HG03558 (cell line): ENCODE results near the gene PPAN.

Experiments used
- ATAC-seq: cut with Tn5 transposase; IDR thresholded peaks from one replicate; pipeline ENCODE4 v1.9.1; 2021; ENCODE audit warnings: moderate number of reproducible peaks; ENCODE audit not compliant: unreplicated experiment; ENCODE audit errors: extremely low read depth

The PPAN gene

DNA sequence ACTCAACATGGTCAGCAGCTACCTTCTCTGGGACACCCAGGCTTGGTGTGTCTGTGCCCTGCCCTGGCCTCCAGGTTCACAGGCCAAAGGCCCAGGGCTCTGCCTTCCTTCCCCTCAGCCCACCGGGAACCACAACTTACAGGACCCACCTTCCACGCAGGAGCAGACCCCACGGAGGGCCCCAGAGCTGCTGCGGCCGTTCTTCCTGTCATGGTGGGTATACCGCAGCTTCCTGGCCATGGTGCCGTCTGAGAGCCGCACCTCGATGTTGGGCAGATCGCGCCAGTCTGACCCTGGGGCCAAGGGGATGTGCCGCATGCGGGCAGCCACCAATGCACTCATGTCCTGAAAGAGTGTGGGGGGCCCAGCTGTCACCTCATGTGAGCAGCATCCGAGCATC is 30.8 kb downstream of the PPAN start:
- no peak for ATAC-seq

DNA sequence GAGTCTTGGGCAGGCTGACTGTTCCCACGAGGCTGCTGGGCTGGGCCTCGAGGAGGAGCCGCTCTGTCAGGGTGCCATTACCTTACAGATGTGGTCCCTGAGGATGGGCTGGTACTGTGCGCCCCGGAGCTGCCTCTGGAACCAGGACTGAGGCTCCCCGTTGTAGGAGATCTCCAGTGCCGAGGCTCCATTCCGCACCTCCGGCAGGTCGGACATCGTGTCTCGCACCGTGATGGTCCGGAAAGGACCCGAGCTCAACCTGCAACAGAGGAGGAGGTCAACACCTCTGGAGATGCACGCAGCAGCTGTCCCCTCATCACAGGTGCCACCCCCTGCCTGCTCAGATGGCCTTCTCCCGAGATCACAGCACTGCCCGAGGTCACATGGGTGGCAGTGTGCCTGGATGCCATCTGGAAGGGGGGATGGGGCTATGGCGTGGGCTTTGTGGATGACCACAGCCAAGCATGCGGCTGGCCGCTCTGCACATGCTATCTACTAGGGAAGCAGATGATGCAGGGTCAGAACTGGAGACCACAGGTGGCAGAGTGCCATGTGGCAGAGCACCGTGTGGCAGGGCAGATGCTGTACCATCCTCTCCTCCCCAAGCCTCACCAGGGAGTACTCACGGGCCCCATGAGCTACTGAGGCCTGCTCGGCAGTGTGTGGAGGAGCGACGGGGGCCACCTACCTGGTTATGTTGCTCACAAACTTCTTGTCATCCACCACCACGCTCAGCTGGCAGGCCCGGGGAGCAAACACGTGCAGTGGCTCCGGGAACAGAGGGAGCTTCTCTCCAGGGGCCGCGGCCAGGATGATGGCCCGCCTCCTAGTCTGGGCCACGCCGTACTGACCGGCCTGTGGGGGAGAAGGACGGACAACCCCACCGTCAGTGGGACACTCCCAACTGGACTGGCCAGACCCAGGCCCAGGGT is 31.9 kb downstream of the PPAN start:
- ATAC-seq, result no peak

DNA sequence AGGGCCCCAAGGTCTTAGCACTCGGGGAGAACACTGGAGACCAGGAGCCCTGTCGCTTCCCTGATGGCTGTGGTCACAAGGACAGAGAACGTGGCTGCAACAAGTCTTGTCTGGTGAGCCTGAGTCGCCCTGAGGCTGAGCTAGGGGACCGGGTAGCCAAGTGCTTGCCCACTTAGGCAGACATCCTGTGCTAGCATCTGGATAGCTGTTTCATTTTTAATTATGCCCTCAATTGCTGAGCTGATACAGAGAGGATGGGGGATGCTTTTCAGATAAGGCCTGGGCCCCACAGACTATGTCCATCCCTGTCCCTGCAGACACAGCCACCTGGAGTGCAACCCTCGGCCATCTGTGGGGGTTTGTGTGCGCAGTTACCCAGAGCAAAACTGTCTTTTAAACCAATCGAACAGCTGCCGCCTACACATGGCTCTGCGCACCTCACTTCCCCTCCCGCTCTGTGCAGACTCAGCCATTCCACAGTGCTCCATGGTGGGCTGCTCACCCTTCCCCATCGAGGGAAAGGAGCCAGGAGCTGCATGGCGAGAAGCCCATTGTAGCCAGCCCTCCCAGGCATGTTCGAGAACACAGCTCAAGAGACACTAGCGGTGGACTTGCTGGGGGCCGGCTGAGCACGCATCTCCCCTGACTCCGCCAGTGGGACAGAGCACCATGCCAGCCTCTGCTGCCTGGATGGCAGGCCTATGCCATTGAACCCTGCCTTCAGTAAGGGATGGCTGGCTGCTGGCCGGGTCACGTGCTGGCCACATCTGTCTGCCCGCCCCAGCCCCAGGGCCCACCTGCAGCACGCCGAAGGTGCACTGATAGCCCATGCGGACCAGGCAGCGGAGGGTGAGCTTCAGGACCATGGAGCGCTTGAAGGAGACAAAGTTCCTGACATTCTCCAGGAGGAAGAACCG is 33.0 kb downstream of the PPAN start:
- ATAC-seq, result no peak

DNA sequence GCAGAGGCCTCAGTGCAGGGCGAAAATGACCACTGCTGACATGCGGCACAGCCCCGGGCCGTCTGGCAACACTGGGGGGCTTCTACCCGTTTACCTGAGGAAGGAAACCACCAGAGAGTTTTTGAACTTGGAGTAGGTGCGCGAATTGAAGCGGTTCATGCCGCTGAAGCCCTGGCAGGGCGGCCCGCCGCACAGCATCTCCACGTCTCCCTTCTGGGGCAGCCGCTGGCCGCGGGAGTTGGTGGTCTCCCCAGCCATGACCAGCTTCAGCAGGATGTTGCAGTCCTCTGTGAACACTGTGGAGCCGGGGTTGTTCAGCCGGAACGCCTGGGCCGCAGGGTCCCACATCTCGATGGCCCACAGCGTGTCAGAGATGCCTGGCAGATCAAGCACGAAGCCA is 33.8 kb downstream of the PPAN start:
- no peak for ATAC-seq

DNA sequence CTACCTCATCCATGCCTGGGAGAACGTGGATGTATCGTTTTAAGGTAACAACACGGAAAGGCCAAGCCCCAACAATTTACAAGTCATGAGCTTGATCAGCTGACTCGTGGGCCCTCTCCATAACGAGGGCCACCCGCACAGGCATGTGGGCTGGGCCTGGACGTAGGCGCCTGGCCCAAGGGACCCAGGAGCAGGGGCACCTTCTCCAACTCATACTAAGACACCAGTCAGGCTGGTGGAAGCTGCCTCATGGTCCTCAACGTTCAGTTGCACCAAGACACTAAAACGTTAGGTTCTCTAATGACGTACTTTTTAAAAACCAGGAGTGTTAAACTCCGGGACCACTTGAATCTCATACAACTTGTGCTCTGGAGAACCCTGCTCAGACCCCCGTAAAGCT is 35.3 kb downstream of the PPAN start:
- no peak for ATAC-seq

DNA sequence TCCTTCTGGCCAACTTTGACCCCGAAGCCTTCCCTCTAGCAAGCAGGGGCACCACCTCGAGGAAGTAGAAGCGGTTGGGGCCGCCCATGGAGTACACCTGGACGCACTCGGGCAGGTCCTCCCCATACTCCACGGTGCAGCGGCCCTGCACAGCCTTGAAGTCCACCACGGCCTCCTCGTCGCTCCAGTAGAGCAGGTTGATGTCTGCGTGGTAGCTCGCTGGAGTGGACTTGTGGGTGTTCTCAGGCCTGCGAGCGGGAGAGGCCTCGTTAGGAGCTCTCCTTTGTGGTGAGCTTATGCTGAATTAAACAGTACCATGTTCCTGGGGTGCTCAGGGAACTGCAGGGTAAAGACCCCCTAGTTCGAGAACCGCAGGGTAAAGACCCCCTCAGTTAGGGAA is 35.8 kb downstream of the PPAN start:
- ATAC-seq, result no peak

DNA sequence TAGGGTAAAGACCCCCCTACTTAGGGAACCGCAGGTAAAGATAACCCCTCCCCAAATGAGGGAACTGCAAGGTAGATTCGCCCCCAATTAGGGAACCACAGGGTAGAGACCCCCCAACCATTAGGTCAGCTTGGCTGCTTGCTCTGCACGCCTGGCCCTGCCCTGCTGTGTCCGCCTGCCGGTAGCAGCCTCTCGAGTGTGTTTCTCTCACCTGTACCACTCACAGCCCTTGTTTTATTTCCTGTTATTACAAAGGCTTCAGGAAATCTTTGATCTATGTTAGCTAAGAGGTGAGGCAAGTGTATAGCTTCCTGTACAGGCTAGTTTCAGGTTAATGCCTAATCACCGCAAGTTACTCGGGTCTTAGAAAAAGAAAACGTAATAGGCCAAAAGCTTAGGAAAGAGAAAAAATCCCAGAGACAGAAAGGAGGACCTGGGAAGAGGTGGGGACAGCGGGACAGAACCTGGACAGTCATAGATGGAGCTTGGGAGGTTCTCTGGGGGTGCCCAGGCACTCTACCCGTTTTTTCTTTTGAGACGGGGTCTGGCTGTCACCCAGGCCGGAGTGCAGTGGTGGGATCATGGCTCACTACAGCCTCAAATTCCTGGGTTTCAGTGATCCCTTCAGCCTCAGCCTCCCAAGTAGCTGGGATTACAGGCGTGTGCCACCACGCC is 36.7 kb downstream of the PPAN start:
- ATAC-seq, result no peak

DNA sequence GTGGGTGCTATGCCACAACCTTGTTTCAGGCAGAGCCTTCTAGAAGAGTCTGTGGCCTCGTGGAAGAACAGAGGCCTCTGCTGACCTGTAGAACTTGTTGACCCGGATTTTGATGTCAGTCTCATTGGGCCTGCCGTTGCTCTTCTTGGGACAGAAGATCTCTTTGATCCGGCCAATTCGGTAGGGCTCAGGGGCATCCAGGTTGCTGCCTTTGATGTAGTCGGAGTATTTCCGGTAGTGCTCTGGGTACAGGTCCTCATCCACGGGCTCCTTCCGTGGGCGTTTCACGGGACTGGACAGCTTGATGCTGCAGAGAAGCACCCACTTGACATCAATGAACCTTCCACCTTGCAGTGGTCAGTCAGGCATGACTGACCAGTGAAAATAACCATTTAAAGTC is 37.5 kb downstream of the PPAN start:
- no peak for ATAC-seq

DNA sequence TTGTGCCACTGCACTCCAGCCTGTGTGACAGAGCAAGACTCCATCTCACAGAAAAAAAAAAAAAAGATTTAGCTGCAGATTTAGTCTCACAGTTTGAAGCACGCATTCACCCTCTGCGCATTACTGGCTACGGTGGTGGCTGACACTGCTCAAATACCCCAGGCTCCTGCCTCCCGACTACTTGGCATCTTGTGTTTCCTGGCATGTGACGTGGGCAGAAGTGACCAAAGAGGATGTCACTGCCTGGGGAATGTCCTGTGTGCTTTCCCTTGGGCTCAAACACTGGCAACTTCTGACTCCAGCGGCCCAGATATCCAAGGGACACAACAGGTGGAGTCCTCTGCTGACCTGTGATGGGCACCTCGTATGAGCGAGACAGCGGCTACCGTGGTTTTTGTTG is 38.2 kb downstream of the PPAN start:
- no peak for ATAC-seq

DNA sequence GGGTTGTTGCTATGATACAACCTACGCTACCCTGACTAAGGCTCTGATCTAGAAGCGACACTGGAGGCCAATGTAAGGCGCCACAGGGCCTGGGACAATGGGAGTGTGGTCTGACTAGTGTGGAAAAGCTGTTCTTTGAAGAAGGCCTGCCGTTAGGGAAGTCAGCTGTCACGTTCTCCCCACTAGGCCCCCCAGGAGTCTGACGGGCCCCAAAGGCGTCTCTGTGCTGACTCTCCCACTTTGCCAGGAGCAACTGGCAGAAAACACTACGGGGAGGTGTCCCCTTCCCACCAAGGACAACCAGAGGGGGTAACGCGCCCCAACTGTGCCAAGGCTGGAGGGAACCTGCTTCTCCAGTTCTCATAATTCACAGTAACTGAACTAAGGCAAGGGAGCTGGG is 38.9 kb downstream of the PPAN start:
- ATAC-seq, result no peak

DNA sequence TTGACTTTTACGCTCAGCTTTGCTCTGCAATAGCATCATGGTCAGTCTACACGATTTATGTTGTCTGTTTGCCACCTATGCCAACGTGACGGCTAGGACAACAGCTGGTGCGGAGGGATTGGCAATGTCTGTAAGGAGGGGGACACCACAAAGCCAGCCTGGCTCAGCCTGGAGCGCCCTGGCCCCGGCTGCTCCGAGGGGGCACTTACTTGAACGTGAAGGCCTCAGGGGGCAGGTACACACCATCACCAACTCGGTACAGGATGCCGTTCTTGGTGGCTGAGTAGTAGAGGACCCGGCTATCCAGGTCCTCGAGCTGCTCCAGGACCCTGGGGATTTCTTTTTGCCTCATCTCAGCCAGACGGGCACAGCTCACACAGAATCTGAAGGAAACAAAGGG is 40.0 kb downstream of the PPAN start:
- ATAC-seq, result no peak

DNA sequence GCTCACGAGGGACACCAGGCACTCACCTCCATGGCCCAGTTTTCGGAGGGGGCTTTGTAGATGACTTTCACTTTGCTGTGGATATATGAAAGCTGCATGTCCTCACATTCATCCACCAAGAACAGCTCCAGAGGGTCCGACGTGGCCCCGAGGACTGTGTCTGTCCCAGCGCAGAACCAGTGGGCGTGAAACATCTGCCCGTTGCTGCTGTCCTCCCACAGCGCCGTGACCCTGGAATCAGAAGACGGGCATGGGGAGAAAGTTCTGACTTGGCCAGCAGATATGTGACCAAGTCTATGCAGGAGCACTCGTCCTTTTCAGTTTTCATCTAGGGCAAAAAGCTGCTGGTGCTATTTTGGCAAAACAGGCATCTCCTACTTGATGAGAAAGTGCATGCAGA is 43.3 kb downstream of the PPAN start:
- ATAC-seq, result no peak

DNA sequence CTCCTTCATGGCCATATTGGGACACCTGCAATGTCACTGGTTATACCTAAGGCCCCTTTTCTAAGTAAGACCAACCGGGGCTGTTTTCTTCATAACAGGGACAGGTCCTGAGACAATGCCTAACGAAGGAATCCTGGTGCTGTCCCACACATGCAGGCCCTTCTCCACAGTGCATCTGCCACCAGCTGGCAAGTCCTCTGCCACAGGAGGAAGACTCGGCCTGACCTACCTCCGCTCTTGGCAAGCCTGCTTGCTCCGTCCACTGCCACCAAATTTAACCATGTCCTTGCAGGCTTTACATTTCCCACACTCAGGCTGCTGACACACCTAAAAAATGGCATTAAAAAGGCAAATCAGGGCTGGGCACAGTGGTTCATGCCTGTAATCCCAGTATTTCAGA is 45.4 kb downstream of the PPAN start:
- ATAC-seq, result no peak

DNA sequence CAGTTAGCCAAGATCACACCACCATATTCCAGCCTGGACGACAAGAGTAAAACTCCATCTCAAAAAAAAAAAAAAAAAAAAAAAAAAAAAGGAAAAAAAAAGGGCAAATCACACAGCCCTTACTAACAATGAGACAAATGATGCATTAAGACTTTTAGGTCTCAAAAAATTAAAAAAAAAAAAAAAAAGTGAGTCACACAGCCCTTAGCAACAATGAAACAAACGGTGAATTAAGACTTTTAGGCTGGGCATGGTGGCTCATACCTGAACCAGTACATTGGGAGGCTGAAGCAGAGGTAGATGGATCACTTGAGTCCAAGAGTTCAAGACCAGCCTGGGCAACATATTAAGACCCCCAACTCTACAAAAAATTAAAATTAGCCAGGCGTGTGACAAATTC is 45.9 kb downstream of the PPAN start:
- ATAC-seq, result no peak

DNA sequence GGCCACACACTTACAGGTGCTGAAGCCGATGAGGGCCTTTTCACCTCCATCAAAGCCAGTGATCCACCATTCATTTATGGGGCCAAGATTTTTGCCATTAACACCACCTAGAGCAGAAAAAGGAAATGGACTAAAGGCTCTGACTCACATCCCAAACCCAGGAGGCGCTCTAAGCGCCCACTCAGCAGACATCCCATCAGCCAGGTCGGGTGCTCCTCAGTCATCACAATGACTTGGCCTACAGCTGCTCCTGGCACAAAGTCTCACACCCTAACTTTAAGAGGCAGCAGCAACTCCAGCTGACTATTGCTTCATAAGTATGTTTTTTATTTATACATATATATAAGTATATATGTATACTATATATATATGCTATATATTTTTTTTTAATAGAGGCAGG is 49.7 kb downstream of the PPAN start:
- no peak for ATAC-seq

DNA sequence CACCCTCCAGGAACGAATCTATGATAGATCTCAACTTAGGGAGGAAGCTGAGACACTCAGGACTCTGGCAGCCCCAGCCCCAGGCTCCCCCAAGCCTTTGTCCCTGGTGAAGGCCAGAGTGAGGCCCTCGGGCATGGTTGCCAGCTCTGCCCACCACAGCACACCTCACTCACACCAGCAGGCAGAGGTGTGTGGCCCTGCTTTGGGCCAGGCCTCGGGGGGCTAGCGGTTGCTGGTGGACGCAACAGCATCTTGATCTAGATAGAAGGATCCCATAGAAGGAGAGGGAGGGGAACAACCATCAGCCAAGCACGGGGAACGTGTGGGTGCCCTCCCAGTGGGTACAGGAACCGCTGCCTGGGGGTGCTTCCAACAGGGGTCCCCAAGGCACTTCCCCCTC is 51.9 kb downstream of the PPAN start:
- ATAC-seq, result no peak

DNA sequence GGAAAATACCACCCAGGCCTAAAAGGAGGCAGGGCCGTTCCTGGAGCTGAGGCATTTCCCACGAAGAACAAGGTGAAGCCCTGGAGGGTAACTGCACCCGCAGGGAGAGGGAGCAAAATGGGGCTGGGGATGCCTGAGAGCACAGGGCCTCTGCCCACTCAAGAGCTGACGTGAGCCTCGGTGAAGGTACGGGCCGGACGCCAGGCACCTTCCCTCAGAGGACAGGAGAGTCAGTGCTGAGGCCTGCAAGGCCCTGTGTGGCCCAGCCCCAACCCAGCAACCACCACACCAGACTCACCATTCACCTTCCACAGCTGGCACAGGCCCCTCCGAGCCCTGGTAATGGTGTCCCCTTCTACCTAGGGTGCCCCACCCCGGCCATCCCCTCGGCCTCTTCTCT is 52.3 kb downstream of the PPAN start:
- ATAC-seq, result no peak

DNA sequence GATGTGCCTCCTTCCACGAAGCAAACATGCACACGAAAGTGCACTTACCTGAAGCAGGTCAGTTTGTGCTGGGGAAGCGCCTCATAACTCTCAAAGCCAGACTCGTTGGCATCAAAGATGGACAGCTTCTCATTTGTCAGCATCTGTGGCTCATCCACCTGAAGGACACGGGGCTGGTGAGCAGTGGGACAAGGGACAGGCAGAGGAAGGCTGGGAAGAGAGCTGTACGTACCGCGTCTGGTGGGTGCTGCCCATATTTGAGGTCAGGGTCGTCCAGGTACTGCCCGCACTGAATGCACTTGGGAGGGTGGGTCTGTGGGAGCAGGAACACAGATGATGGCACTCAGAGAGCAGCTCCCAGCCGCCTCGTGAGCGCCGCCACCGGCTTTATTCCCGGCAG is 53.4 kb downstream of the PPAN start:
- ATAC-seq, result no peak
